Retinal pigment epithelial cell (primary cell): ENCODE results near the gene CPEB1.

Experiments used
- DNase-seq: peaks from one replicate; pipeline ENCODE4 v3.0.0-alpha.2; 2010; ENCODE audit warnings: low read depth
- H3K4me3 ChIP-seq: 2 replicates; pipeline ENCODE4 v1.5.1; 2011; ENCODE audit warnings: mild to moderate bottlenecking, low read length, control low read depth, moderate library complexity
- TF ChIP-seq, protein P1 (sequence below): conservative IDR thresholded peaks from 2 replicates; pipeline ENCODE4 v1.5.1; 2011; ENCODE audit warnings: low read depth, low read length, control low read depth, inconsistent platforms

CPEB1 gene

DNA sequence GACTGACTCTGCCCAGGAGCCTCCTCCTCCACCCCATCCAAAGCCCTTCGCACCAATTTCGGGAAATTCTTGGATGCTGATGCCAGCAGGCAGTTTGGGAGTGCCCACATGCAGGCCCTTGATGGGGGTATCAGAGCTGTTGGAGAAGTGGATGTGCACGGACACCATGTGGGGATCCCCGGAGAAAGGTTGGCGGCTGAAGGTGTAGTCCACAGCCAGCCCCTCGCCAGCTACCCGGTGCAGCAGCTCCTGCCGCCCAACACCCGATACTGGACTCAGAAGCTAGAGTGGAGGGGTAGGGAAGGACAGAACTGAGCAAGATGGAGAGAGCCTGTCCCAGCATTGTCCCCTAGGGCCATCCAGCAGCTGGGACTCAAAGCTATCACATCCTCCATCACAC lies 15.5 kb upstream of the CPEB1 start:
- TF ChIP-seq, protein P1, sequence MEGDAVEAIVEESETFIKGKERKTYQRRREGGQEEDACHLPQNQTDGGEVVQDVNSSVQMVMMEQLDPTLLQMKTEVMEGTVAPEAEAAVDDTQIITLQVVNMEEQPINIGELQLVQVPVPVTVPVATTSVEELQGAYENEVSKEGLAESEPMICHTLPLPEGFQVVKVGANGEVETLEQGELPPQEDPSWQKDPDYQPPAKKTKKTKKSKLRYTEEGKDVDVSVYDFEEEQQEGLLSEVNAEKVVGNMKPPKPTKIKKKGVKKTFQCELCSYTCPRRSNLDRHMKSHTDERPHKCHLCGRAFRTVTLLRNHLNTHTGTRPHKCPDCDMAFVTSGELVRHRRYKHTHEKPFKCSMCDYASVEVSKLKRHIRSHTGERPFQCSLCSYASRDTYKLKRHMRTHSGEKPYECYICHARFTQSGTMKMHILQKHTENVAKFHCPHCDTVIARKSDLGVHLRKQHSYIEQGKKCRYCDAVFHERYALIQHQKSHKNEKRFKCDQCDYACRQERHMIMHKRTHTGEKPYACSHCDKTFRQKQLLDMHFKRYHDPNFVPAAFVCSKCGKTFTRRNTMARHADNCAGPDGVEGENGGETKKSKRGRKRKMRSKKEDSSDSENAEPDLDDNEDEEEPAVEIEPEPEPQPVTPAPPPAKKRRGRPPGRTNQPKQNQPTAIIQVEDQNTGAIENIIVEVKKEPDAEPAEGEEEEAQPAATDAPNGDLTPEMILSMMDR = no peak
- no peak for DNase-seq
- no peak overlapping the region for H3K4me3 ChIP-seq

DNA sequence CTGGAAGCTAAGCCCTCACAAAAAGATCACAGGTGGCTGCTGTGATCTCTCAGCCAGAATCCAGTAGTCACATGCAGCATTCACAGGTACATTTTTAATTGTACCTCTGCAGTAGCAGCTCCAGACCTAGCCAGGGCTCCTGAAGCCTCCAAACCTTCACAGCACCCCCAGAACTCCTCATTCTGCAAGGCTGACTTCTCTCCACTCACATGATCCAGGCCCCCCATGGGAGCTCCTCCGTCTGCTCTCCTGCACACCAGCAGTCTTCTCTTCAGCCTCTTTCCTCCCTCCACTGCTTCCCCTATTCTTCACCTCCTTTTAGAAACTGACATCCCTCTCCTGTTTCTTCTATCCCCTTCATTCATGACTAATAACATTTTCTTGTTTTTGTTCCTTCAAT lies 13.2 kb upstream of the CPEB1 start:
- no peak for DNase-seq
- TF ChIP-seq, protein P1 = no peak
- no peak overlapping the region for H3K4me3 ChIP-seq

DNA sequence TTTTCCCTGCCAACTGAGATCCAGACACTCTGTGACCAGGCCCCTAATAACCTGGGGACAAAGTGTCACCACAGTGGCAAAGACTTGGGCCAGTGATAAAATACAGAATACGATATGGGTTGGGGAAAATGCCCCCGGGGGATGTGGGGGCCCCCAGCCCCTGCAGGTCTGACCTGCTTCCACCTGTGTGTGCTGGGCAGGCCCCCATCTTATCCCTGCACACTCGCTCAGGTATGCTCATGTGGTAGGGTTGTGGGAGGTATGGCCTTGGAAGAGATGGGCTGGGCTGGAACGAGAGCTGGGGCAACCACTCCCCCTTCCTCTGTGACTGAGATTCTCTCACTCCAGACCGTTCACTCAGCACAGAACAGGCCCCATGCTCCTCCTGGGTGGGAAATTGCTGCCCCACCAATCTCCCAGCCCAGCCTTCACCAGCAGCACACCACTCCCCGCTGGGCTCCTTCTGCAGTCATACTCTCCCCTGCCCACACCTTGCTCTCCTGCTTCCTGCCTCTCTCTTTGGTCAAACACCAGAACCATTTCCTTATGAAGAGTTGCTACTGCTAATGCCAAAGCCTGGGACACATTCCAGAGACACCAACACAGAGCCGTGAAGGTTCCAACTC lies 9.6 kb upstream of the CPEB1 start:
- no peak overlapping the region for H3K4me3 ChIP-seq
- TF ChIP-seq, protein P1 = no peak
- no peak for DNase-seq

DNA sequence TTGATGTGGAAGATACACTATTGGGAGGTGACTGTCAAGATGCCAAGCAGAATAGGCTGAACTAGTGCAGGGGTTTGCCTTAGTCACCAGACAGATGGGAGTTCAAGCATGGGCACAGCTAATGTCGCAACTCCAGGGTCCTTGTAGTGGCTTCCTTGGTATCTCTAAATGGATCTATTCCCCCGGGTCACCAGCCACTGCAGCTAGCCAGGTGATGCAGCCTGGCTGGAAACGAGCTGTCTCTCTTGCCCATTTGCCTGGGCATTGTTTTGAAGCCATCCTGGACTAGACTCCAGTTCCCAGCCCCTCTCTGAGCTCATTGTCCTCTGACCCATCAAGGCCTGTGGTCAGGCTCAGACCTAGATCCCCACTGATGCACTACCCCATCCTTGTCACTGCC lies 8.4 kb upstream of the CPEB1 start:
- TF ChIP-seq, protein P1 = no peak
- H3K4me3 ChIP-seq = no peak overlapping the region
- DNase-seq = no peak

DNA sequence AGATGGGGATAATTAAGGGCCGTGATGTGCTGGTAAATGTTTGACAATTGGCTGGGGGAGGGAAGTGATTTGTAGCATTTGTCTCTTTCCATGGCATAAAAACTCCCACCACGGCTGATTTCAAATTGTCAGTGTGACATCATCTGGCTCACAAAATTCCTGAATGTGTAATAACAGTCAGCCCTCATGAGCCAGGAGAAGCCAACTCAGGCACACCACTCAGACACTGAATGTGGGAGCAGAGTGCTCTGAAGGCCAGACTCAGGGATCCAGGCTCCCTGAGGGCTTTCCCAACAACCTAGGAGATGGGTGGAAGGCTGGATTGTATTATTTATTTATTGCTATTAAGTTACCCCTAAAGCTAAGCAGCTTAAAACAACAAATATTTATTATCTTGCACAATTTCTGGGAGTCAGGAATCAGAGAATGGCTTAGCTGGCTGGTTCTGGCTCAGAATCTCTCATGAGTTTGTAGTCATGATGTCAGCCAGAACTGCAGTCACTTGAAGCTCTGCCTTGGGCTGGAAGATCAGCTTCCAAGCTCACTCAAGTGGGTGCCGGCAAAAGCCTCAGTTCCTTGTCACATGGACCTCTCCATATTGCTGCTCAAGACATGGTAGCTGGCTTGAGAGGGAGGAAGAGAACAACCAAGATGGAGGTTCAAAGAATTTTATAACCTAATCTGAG lies 6.5 kb upstream of the CPEB1 start:
- H3K4me3 ChIP-seq = no peak overlapping the region
- TF ChIP-seq, protein P1 = no peak
- DNase-seq = no peak

DNA sequence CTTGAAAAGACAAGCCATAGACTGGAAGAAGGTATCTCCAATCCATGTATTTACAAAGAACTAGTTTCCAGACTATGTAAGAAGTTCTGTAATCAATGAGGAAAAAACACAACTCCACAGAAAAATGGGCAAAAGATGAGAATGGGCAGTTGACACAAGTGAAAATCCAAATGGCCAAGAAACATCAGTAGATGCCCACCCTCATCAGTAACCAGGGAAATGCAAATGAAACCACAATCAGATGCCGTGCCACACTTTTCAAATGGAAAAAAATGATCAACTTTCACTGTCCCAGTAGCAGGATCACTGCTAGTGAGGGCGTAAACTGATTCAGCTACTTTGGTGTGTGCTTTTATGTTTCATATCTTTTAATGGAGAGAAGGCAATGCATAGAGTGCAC lies 4.5 kb upstream of the CPEB1 start:
- H3K4me3 ChIP-seq = no peak overlapping the region
- no peak for DNase-seq
- TF ChIP-seq, protein P1 = no peak

DNA sequence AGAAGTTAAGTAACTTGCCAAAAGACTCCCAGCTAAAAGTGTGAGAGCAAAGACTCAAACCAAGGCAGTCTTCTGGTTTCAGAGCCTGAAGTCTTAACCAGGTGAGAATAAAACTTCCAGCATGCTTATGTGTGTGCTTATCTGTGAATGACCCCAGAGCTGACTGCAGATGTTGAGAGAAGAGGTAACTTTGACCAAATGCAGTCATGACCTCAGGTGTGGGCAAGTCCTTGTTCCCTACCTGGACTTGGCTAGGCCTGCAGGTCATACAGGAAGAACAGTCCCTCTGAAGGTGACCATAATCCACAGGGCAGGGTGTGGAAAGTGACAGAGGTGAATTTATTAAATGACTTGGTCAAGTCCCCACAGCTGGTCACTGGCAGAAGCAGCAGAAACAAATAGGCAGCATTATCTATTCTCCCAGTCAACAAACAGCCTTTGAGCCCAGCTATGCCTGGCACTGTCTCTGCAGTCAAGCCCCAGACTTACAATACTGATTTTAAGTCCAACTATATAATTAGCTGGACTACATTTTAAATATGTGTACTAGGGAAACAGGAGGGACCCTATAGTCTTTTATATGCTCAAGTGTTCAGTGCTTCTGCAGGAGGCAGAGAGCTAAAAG lies 3.0 kb upstream of the CPEB1 start:
- no peak for DNase-seq
- TF ChIP-seq, protein P1 = no peak
- H3K4me3 ChIP-seq = no peak overlapping the region
